Nephron (organoid): ENCODE results near the gene USH1G.
A peak's percentile ranks its signal among the peaks of the same experiment; 100 is the strongest.
"Not testable (repeated sequence)": the region's sequence is repeated elsewhere in the genome, so short reads cannot be mapped to it uniquely, and the experiment has no call there.

Source experiments
- H3K27ac Mint-ChIP-seq, 3 experiments: 2 replicates each; pipeline ENCODE4 v1.8.0; 2020; ENCODE audit warnings: mixed read lengths in 3 of 3, mild to moderate bottlenecking in 2 of 3, moderate library complexity in 1 of 3
- H3K27me3 Mint-ChIP-seq: 2 replicates; pipeline ENCODE4 v1.8.0; 2021; ENCODE audit warnings: low read depth, mild to moderate bottlenecking, moderate library complexity, mixed read lengths
- H3K36me3 Mint-ChIP-seq: 2 replicates; pipeline ENCODE4 v1.8.0; 2020; ENCODE audit warnings: low read depth, mixed read lengths
- H3K4me1 Mint-ChIP-seq: 2 replicates; pipeline ENCODE4 v1.8.0; 2020; ENCODE audit warnings: mixed read lengths
- H3K4me3 Mint-ChIP-seq, 3 experiments: 2 replicates each; pipeline ENCODE4 v1.8.0; 2020; ENCODE audit warnings: mild to moderate bottlenecking in 3 of 3, mixed read lengths in 3 of 3, moderate library complexity in 2 of 3
- H3K9me3 Mint-ChIP-seq: 2 replicates; pipeline ENCODE4 v1.8.0; 2020; ENCODE audit warnings: mixed read lengths
- TF ChIP-seq, protein P1 (sequence below), 3 experiments: fragments of 200-600 bp; sonication (generic); IDR thresholded peaks; one replicate each; pipeline ENCODE4 v1.5.0; 2021; ENCODE audit warnings: antibody characterized with exemption in 3 of 3; ENCODE audit not compliant: unreplicated experiment in 3 of 3

USH1G gene

DNA sequence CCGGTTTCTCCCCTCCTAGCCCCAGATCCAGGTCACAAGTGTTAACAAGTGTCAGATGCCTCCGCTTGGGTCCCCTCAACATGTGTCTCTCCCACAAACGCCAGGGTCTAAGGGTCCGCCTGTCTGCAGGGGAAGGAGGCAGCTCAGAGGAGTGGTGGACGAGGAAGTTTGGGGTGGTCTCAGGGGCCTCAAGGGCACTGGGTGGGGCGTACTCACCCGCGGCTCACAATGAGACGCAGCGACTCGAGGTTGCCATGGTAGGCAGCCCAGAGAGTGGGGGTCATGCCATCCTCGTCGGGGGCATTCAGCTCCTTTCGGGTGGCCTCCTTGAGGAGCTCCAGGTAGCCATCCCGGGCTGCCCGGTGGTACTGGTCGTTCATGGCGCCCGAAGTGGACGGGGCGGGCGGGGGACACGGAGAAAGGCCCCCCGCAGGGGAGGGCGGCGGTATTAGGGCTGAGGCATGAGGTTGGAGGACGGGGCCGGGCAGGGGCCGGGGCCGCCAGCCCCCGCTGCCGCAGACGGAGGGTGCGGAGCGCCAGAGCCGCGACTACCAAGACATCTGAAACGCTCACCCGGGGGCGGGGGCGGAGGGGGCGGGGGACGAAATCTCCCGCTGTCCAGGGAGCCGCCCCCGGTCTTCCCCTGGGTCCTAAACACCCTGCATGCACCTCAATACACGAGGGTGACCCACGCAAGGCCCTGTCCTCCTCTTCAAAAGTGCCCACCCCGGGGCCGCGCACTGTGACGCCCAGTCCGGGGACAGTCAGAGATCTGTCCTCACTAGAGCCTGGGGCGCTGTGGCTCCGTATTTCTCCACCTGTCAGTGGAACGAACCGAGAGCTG is at the start of gene USH1G:
USH1G (minus strand) TSS at position 562 of the 844 bp plus-strand sequence; CDS start at position 380, 182 bp downstream.
- no peaks in the 10 kb centered on the region for H3K4me1 Mint-ChIP-seq

DNA sequence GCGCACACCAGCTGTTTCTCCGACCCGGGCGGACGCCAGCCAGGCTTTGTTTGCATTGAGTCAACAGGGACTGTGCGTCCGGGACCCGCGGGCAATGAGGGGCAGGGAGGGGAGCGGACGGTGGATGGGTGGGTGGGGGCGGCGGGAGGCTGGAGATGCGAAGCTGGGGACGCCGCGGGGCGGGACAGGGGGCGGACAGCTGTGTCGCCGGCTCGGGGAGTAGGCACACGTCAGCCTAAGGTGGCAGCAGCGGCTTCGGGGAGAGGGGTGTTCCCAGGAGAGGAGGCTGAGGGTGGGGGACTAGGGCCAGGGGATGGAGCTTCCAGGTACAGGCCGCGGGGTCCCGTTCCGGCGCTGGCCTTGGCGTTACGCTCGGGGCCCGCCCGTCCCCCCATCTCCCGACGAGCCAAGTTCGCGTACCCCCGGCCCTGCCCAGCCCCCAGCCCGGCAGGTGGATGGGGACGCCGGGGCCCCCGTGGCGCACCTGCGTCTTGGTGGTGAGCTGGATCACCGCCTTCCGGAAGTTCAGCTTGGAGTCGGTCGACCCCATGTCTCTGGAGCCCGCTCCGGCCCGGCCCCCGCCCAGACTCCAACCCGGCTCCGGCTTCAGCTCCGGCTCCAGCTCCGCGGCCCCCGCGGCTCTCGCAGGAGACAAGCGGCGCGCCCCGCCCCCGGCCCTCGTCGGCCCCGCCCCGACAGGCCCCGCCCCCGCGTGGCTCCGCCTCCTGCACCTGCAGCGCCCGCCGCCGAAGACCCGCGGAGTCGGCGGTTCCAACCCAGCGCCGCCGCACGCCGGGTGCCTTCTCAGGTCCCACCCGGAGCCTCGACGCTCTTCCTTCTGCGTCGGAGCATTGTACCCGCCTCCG is 49.3 kb upstream of the USH1G start, which contains the start of gene HID1:
HID1 (minus strand) TSS at position 653 of the 866 bp plus-strand sequence; CDS start at position 550, 103 bp downstream.
- H3K27me3 Mint-ChIP-seq, result peaks cover 79% of the 10 kb centered on the region
- H3K36me3 Mint-ChIP-seq, result no peaks in the 10 kb centered on the region
- TF ChIP-seq, protein P1, sequence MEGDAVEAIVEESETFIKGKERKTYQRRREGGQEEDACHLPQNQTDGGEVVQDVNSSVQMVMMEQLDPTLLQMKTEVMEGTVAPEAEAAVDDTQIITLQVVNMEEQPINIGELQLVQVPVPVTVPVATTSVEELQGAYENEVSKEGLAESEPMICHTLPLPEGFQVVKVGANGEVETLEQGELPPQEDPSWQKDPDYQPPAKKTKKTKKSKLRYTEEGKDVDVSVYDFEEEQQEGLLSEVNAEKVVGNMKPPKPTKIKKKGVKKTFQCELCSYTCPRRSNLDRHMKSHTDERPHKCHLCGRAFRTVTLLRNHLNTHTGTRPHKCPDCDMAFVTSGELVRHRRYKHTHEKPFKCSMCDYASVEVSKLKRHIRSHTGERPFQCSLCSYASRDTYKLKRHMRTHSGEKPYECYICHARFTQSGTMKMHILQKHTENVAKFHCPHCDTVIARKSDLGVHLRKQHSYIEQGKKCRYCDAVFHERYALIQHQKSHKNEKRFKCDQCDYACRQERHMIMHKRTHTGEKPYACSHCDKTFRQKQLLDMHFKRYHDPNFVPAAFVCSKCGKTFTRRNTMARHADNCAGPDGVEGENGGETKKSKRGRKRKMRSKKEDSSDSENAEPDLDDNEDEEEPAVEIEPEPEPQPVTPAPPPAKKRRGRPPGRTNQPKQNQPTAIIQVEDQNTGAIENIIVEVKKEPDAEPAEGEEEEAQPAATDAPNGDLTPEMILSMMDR (IDR thresholded peaks at IDR 0.05; ENCODE audit: unreplicated experiment in 3 of 3), result no peak
- peak within 1 kb of the TSS; percentile 73 to 80 (median 79) for H3K4me3 Mint-ChIP-seq
- no peaks in the 10 kb centered on the region for H3K9me3 Mint-ChIP-seq
- H3K4me1 Mint-ChIP-seq, result peaks cover 6% of the 10 kb centered on the region
- no peak within 1 kb of the TSS for H3K27ac Mint-ChIP-seq

More for the DNA sequence above, at the start of gene USH1G:
- peak within 1 kb of the TSS; percentile 61 to 74 (median 72) for H3K4me3 Mint-ChIP-seq
- H3K36me3 Mint-ChIP-seq, result no peaks in the 10 kb centered on the region
- H3K27me3 Mint-ChIP-seq, result peaks cover 82% of the 10 kb centered on the region
- TF ChIP-seq, protein P1 (IDR thresholded peaks at IDR 0.05; ENCODE audit: unreplicated experiment in 3 of 3), result no peak
- H3K9me3 Mint-ChIP-seq, result no peaks in the 10 kb centered on the region
- H3K27ac Mint-ChIP-seq, result no peak within 1 kb of the TSS

DNA sequence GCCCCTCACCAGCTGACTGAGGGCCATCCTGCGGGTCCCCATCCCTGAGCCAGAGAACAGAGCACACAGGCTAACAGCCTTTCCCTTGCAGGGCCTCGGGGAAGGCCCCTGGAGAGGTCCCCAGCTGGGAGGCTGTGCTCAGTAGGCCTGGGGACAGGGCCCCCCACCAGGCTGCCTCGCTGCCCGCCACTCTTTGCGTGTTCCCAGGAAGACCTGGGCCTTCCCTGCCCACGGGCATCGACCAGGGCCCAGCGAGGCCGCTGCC is 48.7 kb upstream of the USH1G start:
- peak overlapping the region; percentile 69 to 74 (median 72) for H3K4me3 Mint-ChIP-seq
- peaks cover 77% of the 10 kb centered on the region for H3K27me3 Mint-ChIP-seq
- no peaks in the 10 kb centered on the region for H3K9me3 Mint-ChIP-seq
- TF ChIP-seq, protein P1 (IDR thresholded peaks at IDR 0.05; ENCODE audit: unreplicated experiment in 3 of 3), result no peak
- no peak overlapping the region for H3K27ac Mint-ChIP-seq
- no peaks in the 10 kb centered on the region for H3K36me3 Mint-ChIP-seq
- peaks cover 6% of the 10 kb centered on the region for H3K4me1 Mint-ChIP-seq

DNA sequence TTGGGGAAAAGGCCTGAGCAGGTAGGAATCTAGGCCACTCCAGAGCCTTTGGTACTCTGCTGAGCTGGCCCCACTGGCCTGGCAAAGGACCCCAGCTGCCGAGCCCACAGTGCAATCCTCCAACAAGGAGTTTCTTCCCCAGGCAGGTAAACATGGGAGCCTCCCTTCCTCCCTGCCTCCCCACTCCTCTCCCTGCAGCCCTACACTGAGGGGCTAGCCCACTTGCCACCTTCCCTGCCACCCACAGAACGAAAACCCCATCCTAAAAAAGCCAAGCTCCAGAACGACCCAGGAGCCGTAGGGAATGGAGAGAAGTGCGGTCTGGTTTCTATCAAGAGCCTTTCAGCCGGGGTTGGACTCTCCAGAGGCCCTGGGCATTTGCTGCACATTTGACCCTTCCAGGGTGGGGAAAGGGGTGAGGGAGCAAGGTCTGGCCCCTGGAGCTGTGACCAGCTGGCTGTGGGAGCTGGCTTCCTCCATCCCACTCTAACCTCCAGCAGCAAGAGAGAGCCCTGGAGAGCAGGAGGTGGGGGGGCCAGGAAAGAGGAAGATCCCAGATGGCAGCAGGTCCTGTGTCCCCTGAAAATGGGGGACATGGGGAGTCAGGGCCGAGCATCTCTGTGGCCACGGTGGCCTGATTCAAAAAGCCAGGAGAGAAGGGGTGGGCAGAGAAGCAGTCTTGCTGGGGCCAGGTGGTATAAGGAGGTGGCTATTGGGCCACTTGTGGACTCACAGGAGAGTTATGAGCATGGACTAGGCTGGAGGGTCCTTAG is 48.2 kb upstream of the USH1G start:
- Mint-ChIP-seq H3K4me1 (peaks cover 6% of the 10 kb centered on the region), H3K27ac (no peak overlapping the region), H3K27me3 (peaks cover 72% of the 10 kb centered on the region), H3K4me3 (peak overlapping the region; percentile 69 to 74 (median 72)), H3K9me3 (no peaks in the 10 kb centered on the region), H3K36me3 (no peaks in the 10 kb centered on the region)
- TF ChIP-seq, protein P1 (IDR thresholded peaks at IDR 0.05; ENCODE audit: unreplicated experiment in 3 of 3), result no peak

DNA sequence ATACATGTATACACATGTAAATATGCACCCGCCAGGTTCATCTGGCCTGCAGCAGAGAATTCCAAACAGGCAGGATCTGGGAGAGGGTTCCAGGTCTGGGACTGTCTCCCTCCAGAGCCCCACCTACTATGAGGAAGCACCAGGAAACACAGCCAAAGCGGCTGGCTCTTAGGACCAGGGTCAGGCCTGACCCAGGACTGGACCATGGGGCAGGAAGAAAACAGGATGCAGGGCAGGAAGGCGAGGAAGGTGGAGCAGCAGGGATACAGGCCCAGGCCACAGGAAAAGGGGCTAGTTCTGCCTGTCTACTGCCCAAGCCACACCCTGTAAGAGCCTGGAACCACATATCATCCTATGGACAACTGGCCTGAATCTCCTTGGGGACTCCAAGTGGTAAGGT is 47.3 kb upstream of the USH1G start:
- H3K27me3 Mint-ChIP-seq, result peaks cover 65% of the 10 kb centered on the region
- no peaks in the 10 kb centered on the region for H3K9me3 Mint-ChIP-seq
- H3K27ac Mint-ChIP-seq, result no peak overlapping the region
- H3K36me3 Mint-ChIP-seq, result no peaks in the 10 kb centered on the region
- TF ChIP-seq, protein P1 (IDR thresholded peaks at IDR 0.05; ENCODE audit: unreplicated experiment in 3 of 3), result no peak
- H3K4me1 Mint-ChIP-seq, result peaks cover 6% of the 10 kb centered on the region
- H3K4me3 Mint-ChIP-seq, result peak overlapping the region; percentile 62 to 74 (median 69)

DNA sequence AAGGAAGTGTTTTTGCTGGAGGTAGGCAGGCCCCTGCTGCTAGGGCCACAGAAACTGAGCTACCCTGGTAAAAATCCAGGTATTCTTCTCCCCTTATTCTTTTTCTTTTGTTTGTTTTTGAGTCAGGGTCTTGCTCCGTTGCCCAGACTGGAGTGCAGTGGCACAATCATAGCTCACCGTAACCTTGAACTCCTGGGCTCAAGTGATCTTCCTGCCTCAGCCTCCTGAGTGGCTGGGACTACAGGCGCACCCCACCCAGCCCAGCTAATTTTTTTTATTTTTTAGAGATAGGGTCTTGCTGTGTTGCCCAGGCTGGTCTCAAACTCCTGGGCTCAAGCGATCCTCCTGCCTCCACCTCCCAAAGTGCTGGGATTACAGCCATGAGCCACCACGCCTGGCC is 46.4 kb upstream of the USH1G start:
- H3K4me1 Mint-ChIP-seq, H3K36me3 Mint-ChIP-seq, H3K9me3 Mint-ChIP-seq, H3K4me3 Mint-ChIP-seq, H3K27ac Mint-ChIP-seq: not testable (repeated sequence)
- peaks cover 63% of the 10 kb centered on the region for H3K27me3 Mint-ChIP-seq
